HepG2 (cell line): ENCODE measurements around the gene DUS2. TPM values are rescaled to one million over a fixed set of nuclear protein-coding genes. Genes with fewer than 3 reads are reported as not detected.
A peak's percentile ranks its signal among the peaks of the same experiment; 100 is the strongest.

ENCODE experiments used
- CEBPG ChIP-seq: IDR thresholded peaks from 2 replicates; pipeline ENCODE4 v1.6.1; 2016
- FOXO4 ChIP-seq: sonication (generic); formaldehyde crosslinking; conservative IDR thresholded peaks from 2 replicates; pipeline ENCODE4 v1.8.1; 2023; ENCODE audit warnings: missing genetic modification reagents
- HINFP ChIP-seq: sonication (generic); formaldehyde crosslinking; IDR thresholded peaks from 2 replicates; pipeline ENCODE4 v1.4.0; 2020; ENCODE audit warnings: low read depth, mild to moderate bottlenecking, missing genetic modification reagents
- IKZF1 ChIP-seq: fragments of 450-650 bp; IDR thresholded peaks from 2 replicates; pipeline ENCODE4 v1.7.1; 2016
- KLF13 ChIP-seq: sonication (generic); formaldehyde crosslinking; IDR thresholded peaks from 2 replicates; pipeline ENCODE4 v1.4.0; 2020; ENCODE audit warnings: mild to moderate bottlenecking, missing genetic modification reagents
- MBD4 ChIP-seq: IDR thresholded peaks from 2 replicates; pipeline ENCODE4 v1.6.1; 2012; ENCODE audit warnings: low read length, inconsistent platforms, borderline replicate concordance
- RCOR2 ChIP-seq: IDR thresholded peaks from 2 replicates; pipeline ENCODE4 v1.6.1; 2016; ENCODE audit warnings: missing biosample characterization, missing genetic modification reagents
- RFX3 ChIP-seq: IDR thresholded peaks from 2 replicates; pipeline ENCODE4 v1.6.1; 2016; ENCODE audit warnings: missing biosample characterization, missing genetic modification reagents
- SMAD9 ChIP-seq: sonication (generic); formaldehyde crosslinking; IDR thresholded peaks from 2 replicates; pipeline ENCODE4 v1.5.1; 2020; ENCODE audit warnings: mild to moderate bottlenecking, missing genetic modification reagents
- SSRP1 ChIP-seq: IDR thresholded peaks from 2 replicates; pipeline ENCODE4 v1.6.1; 2016; ENCODE audit warnings: control low read depth
- U2AF1 ChIP-seq: fragments of 200-400 bp; formaldehyde crosslinking; optimal IDR thresholded peaks from 2 replicates; pipeline ENCODE3; 2017; ENCODE audit warnings: mild to moderate bottlenecking, low read depth, low read length
- USF2 ChIP-seq, 2 experiments: sonication (generic) in 1 of 2; formaldehyde crosslinking in 1 of 2; IDR thresholded peaks; 2 replicates each; pipeline versions ENCODE4 v1.5.1 to v1.6.1; 2011 to 2020; ENCODE audit warnings: borderline replicate concordance in 1 of 2, low read depth in 1 of 2, low read length in 1 of 2, mild to moderate bottlenecking in 1 of 2, missing genetic modification reagents in 1 of 2, moderate library complexity in 1 of 2
- XRCC5 ChIP-seq: fragments of 200-400 bp; formaldehyde crosslinking; optimal IDR thresholded peaks from 2 replicates; pipeline ENCODE3; 2017; ENCODE audit warnings: mild to moderate bottlenecking, low read length
- ZBTB1 ChIP-seq: sonication (generic); formaldehyde crosslinking; IDR thresholded peaks from 2 replicates; pipeline ENCODE4 v1.4.0; 2020; ENCODE audit warnings: missing genetic modification reagents, borderline replicate concordance
- ZFX ChIP-seq: sonication (generic); formaldehyde crosslinking; IDR thresholded peaks from 2 replicates; pipeline ENCODE4 v1.4.0; 2020; ENCODE audit warnings: mild to moderate bottlenecking, low read depth, missing genetic modification reagents, moderate library complexity
- ZNF33A ChIP-seq: sonication (generic); formaldehyde crosslinking; IDR thresholded peaks from 2 replicates; pipeline ENCODE4 v1.5.1; 2020; ENCODE audit warnings: missing genetic modification reagents, mild to moderate bottlenecking, moderate library complexity, borderline replicate concordance
- ZNF615 ChIP-seq: sonication (generic); formaldehyde crosslinking; IDR thresholded peaks from 2 replicates; pipeline ENCODE4 v1.5.0; 2020; ENCODE audit warnings: mild to moderate bottlenecking, missing genetic modification reagents, borderline replicate concordance
- ZNF709 ChIP-seq: sonication (generic); formaldehyde crosslinking; IDR thresholded peaks from 2 replicates; pipeline ENCODE4 v1.5.0; 2020; ENCODE audit warnings: mild to moderate bottlenecking, missing genetic modification reagents
- ZNF775 ChIP-seq: sonication (generic); formaldehyde crosslinking; IDR thresholded peaks from 2 replicates; pipeline ENCODE4 v1.4.0; 2020; ENCODE audit warnings: missing genetic modification reagents, mild to moderate bottlenecking, moderate library complexity, borderline replicate concordance
- ZNF83 ChIP-seq: sonication (generic); formaldehyde crosslinking; IDR thresholded peaks from 2 replicates; pipeline ENCODE4 v1.4.0; 2020; ENCODE audit warnings: missing genetic modification reagents, mild to moderate bottlenecking, borderline replicate concordance
- ZSCAN31 ChIP-seq: sonication (generic); formaldehyde crosslinking; IDR thresholded peaks from 2 replicates; pipeline ENCODE4 v1.5.0; 2020; ENCODE audit warnings: low read depth, mild to moderate bottlenecking, missing genetic modification reagents
- polyA plus RNA-seq, 8 experiments: library from polyadenylated mRNA; depleted of rRNA in 3 of 8; stranded (reverse) in 7 of 8; unstranded in 1 of 8; fragments of >200 nt; fragmentation: Illumina TruSeq in 4 of 8; extraction: Trizol in 4 of 8; gene quantifications; 2 replicates each; pipeline versions ENCODE4 v1.2.1 to v1.2.3, GENCODE V29; 2011 to 2016; ENCODE audit warnings: low read depth in 4 of 8, missing spikeins in 1 of 8, mixed read lengths in 1 of 8; ENCODE audit not compliant: insufficient read depth in 1 of 8
- total RNA-seq, 5 experiments: library from RNA; depleted of rRNA; stranded (reverse); fragments of >200 nt; fragmentation: Illumina TruSeq; extraction: Trizol; gene quantifications; 2 replicates each; pipeline ENCODE4 v1.2.3, GENCODE V29; 2016; ENCODE audit warnings: low read depth in 1 of 5
- TF ChIP-seq, protein P1 (sequence below): sonication (generic); formaldehyde crosslinking; IDR thresholded peaks from 2 replicates; pipeline ENCODE4 v1.4.0; 2020; ENCODE audit warnings: missing genetic modification reagents; ENCODE audit errors: not compliant biosample characterization

Gene DUS2
- total and polyA plus RNA-seq, 2 of the 13 experiments (the other 11 are each of a cell fraction or from before 2014, with no cell fraction given), result 17.8 to 25.1 TPM

DNA sequence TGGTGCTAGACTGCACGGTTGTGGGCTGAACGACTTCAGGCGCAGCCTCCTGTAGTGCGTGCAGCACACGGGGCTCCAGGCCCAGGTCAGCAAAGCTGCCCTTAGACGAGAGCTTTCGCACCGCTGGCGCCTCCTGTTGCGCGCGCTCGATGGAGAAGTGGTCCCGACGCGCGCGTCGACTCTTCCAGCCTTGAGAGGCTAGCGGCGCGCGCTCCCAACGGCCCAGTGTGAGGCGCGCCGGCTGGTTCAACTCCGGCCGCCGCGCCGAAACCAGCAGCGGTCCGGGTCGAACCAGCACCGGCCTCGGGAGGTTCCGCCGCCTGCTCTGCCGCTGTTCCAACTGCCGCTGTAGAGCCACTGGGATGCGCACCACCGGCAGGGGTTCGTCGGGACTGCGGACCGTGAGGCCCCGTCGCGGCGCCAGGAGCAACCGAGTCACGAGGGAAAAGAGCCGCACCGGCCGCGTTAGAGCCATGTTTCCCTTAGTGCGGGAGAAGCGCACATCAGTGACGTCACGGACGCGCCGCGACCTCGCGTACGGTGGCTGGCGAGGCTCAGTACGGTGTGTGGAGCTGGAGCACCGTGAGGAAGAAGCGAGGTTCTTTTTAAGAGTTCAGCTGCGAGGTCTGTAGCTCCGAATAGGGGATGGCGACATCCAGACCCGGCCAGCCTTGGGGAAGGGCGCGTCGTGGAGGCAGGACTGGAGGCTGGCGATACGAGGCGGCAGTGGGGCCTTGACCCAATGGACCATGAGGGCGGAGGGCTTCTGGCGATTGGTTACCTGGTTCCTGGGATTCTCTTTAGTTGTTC lies at the start of gene DUS2, which contains the start of gene DDX28 (continued):
- TF ChIP-seq ZNF775 (CRISPR knock-in tag), result no peak
- peak; percentile 99 for TF ChIP-seq ZFX
- TF ChIP-seq ZNF33A, result no peak; the same call in 1 of the 2 replicates
- TF ChIP-seq RFX3 (CRISPR knock-in tag), result peak; percentile 22; the same call in 1 of the 2 replicates
- peak; percentile 89; the same call in 1 of the 2 replicates for TF ChIP-seq ZNF83 (CRISPR knock-in tag)
- TF ChIP-seq RCOR2 (CRISPR knock-in tag), result no peak; the same call in 1 of the 2 replicates
- peak; percentile 48 for TF ChIP-seq XRCC5
- no peak for TF ChIP-seq MBD4
- peak; percentile 73 for TF ChIP-seq CEBPG (CRISPR knock-in tag)
- peak; percentile 89 for TF ChIP-seq SSRP1 (CRISPR knock-in tag)
- no peak for TF ChIP-seq FOXO4
- peak; percentile 60; the same call in 1 of the 2 replicates for TF ChIP-seq KLF13
- TF ChIP-seq ZBTB1 (CRISPR knock-in tag), result no peak
- TF ChIP-seq ZNF709 (CRISPR knock-in tag), result peak; percentile 82; the same call in 1 of the 2 replicates
- peak; percentile 88 for TF ChIP-seq HINFP (CRISPR knock-in tag)
- peak; percentile 92 for TF ChIP-seq U2AF1
- TF ChIP-seq, protein P1, sequence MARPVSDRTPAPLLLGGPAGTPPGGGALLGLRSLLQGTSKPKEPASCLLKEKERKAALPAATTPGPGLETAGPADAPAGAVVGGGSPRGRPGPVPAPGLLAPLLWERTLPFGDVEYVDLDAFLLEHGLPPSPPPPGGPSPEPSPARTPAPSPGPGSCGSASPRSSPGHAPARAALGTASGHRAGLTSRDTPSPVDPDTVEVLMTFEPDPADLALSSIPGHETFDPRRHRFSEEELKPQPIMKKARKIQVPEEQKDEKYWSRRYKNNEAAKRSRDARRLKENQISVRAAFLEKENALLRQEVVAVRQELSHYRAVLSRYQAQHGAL (CRISPR knock-in tag), result peak; percentile 75
- no peak for TF ChIP-seq IKZF1
- peak; percentile 85; the same call in 1 of the 2 replicates for TF ChIP-seq ZNF615 (CRISPR knock-in tag)
- TF ChIP-seq ZSCAN31 (CRISPR knock-in tag), result peak; percentile 90
- peak; percentile 3; the same call in 1 of the 2 replicates for TF ChIP-seq USF2 (IDR thresholded peaks at IDR 0.05; ENCODE audit: low read depth, low read length)
- no peak; the same call in 1 of the 2 replicates for TF ChIP-seq USF2 (CRISPR knock-in tag; IDR thresholded peaks at IDR 0.05; ENCODE audit: borderline replicate concordance)
- no peak for TF ChIP-seq SMAD9 (CRISPR knock-in tag)
